Ectodermal cell (in vitro differentiated cells): ENCODE data around the gene FBXO34.
"Not testable (repeated sequence)": the region's sequence is repeated elsewhere in the genome, so short reads cannot be mapped to it uniquely, and the experiment has no call there.

Source experiments
- H3K27ac ChIP-seq: 2 replicates; pipeline ENCODE4 v1.7.0; 2013; ENCODE audit warnings: mild to moderate bottlenecking, low read depth, low read length; ENCODE audit not compliant: insufficient read depth, poor library complexity, severe bottlenecking
- H3K27me3 ChIP-seq: 2 replicates; pipeline ENCODE4 v1.7.0; 2013; ENCODE audit warnings: mild to moderate bottlenecking, low read length; ENCODE audit not compliant: insufficient read depth, control insufficient read depth, poor library complexity, severe bottlenecking
- H3K36me3 ChIP-seq: one replicate; pipeline ENCODE4 v1.7.0; 2013; ENCODE audit warnings: low read length; ENCODE audit not compliant: control insufficient read depth, insufficient read depth
- H3K4me1 ChIP-seq: one replicate; pipeline ENCODE4 v1.7.0; 2013; ENCODE audit warnings: low read length; ENCODE audit not compliant: control insufficient read depth, insufficient read depth
- H3K4me3 ChIP-seq: 2 replicates; pipeline ENCODE4 v1.7.0; 2013; ENCODE audit warnings: low read depth, low read length, control low read depth; ENCODE audit not compliant: insufficient read depth
- H3K9me3 ChIP-seq: 2 replicates; pipeline ENCODE4 v1.7.0; 2013; ENCODE audit warnings: mild to moderate bottlenecking, low read length, moderate library complexity; ENCODE audit not compliant: control insufficient read depth
- WGBS, 2 experiments: methylation state at CpG; one replicate each; pipeline ENCODE4 v1.1.7; 2013; ENCODE audit warnings: missing lambda C conversion rate in 2 of 2; 5-methylcytosine and 5-hydroxymethylcytosine counted together

FBXO34 gene

DNA sequence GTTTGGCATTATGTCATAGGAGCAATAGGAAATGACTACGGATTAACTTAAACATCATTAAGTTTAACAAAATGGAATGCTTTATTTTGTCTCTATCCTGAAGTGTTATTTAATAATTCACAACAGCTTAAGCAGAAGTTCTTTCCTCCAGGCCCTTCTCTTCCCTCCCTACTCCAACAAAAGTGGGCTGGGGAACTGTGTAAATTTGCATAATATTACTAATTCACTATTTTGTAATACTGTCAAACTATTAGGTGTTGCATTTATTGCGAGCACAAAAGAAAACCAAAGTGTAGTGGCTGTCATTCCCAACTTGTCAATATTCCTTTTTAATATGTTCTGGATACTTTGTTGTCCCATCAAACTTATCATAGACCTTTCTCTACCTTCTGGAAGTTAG, 70.6 kb downstream of the FBXO34 start:
- H3K27ac ChIP-seq, result no peak overlapping the region
- 100% methylated on average over 1 of the region's 2 CpGs for WGBS, 2 experiments
- no peaks in the 10 kb centered on the region for H3K36me3 ChIP-seq
- no peaks in the 10 kb centered on the region for H3K4me1 ChIP-seq
- no peaks in the 10 kb centered on the region for H3K9me3 ChIP-seq
- H3K27me3 ChIP-seq, result no peaks in the 10 kb centered on the region
- no peak overlapping the region for H3K4me3 ChIP-seq

DNA sequence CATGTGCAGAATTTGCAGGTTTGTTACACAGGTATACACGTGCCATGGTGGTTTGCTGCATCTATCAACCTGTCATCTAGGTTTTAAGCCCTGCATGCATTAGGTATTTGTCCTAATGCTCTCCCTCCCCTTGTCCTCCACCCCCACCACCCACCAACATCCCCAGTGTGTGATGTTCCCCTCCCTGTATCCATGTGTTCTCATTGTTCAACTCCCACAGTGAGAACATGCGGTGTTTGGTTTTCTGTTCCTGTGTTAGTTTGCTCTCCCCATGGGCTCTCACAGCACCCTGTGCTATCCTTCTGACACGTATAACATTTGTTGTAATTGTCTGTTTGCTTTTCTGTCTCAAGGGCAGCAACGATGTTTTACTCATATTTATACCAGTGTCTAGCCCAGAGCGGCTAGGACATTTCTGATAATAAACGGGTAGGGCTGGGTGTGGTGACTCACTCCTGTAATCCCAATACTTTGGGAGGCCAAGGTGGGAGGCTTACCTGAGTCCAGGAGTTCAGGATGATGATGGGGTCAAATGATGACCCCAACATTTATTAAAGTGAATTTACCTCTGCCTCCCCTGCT, 73.5 kb downstream of the FBXO34 start:
- not testable (repeated sequence) for H3K27me3 ChIP-seq, H3K36me3 ChIP-seq, H3K4me3 ChIP-seq, H3K9me3 ChIP-seq, H3K27ac ChIP-seq, H3K4me1 ChIP-seq
- 80 to 87% methylated on average over 6 of the region's 6 CpGs for WGBS, 2 experiments

- Histone ChIP-seq H3K9me3 (no peaks in the 10 kb centered on the region), H3K27me3 (no peaks in the 10 kb centered on the region), H3K36me3 (no peaks in the 10 kb centered on the region), H3K4me3 (no peak overlapping the region), H3K4me1 (no peaks in the 10 kb centered on the region), H3K27ac (no peak overlapping the region)
- WGBS, 2 experiments, result 92% methylated on average over 1 of the region's 1 CpG; no CpG with 5 or more reads in 1 of the 2 experiments
These were observed 75.8 kb downstream of the FBXO34 start for GRCh38 chr14:55347040-55347439.

DNA sequence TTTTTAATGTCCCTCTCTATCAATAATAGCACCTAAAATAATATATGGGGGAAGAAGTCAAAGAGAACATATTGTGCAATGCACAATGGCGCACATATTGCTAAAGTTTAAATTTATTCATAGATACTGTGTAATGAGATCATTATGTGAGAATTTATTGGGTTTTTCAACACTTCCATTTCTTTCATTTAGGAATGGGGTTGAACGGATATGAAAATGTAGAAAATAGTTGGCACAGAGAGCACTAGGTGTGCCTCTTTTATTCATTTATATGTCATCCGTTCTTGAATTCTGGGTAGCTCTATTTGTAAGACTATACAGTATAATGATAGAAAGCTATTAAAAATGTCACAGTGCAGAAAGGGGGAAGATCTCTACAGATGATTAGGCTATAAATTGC, 76.5 kb downstream of the FBXO34 start:
- Histone ChIP-seq H3K4me3 (no peak overlapping the region), H3K36me3 (no peaks in the 10 kb centered on the region), H3K4me1 (no peaks in the 10 kb centered on the region), H3K27me3 (no peaks in the 10 kb centered on the region), H3K9me3 (no peaks in the 10 kb centered on the region), H3K27ac (no peak overlapping the region)
- 100% methylated on average over 2 to 3 of the region's 3 CpGs for WGBS, 2 experiments

GRCh38 chr14:55348766-55349453, 77.7 kb downstream of the FBXO34 start:
- H3K36me3 ChIP-seq, result no peaks in the 10 kb centered on the region
- no peaks in the 10 kb centered on the region for H3K4me1 ChIP-seq
- 92 to 93% methylated on average over 4 of the region's 4 CpGs for WGBS, 2 experiments
- no peaks in the 10 kb centered on the region for H3K9me3 ChIP-seq
- H3K4me3 ChIP-seq, result no peak overlapping the region
- H3K27me3 ChIP-seq, result no peaks in the 10 kb centered on the region
- no peak overlapping the region for H3K27ac ChIP-seq

GRCh38 chr14:55349565-55349964, 78.3 kb downstream of the FBXO34 start:
- no peaks in the 10 kb centered on the region for H3K9me3 ChIP-seq
- H3K4me1 ChIP-seq, result no peaks in the 10 kb centered on the region
- H3K27ac ChIP-seq, result no peak overlapping the region
- no peaks in the 10 kb centered on the region for H3K36me3 ChIP-seq
- WGBS, 2 experiments, result 90 to 92% methylated on average over 12 of the region's 12 CpGs
- H3K27me3 ChIP-seq, result no peaks in the 10 kb centered on the region
- H3K4me3 ChIP-seq, result no peak overlapping the region

DNA sequence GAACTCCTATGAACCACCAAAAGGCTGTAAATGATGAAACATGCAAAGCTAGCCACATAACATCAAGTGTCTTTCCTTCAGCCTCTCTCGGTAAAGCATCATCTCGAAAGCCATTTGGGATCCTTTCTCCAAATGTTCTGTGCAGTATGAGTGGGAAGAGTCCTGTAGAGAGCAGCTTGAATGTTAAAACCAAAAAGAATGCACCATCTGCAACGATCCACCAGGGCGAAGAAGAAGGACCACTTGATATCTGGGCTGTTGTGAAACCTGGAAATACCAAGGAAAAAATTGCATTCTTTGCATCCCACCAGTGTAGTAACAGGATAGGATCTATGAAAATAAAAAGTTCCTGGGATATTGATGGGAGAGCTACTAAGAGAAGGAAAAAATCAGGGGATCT, 79.2 kb downstream of the FBXO34 start:
- no peaks in the 10 kb centered on the region for H3K27me3 ChIP-seq
- H3K27ac ChIP-seq, result no peak overlapping the region
- H3K4me3 ChIP-seq, result no peak overlapping the region
- H3K9me3 ChIP-seq, result no peaks in the 10 kb centered on the region
- no peaks in the 10 kb centered on the region for H3K36me3 ChIP-seq
- 87 to 96% methylated on average over 4 of the region's 4 CpGs for WGBS, 2 experiments
- H3K4me1 ChIP-seq, result no peaks in the 10 kb centered on the region

DNA sequence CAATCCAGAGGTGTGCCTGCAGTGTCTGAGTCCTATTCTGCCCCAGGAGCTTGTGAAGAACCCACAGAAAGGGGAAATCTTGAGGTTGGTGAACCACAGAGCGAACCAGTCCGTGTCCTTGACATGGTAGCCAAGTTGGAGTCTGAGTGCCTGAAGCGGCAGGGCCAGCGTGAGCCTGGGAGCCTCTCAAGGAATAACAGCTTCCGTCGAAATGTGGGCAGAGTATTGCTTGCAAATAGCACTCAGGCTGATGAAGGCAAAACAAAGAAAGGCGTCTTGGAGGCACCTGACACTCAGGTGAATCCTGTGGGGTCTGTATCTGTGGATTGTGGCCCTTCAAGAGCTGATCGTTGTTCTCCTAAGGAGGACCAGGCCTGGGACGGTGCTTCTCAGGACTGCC, 79.9 kb downstream of the FBXO34 start:
- WGBS, 2 experiments, result 94 to 96% methylated on average over 9 of the region's 9 CpGs
- H3K4me1 ChIP-seq, result no peaks in the 10 kb centered on the region
- H3K27me3 ChIP-seq, result no peaks in the 10 kb centered on the region
- H3K36me3 ChIP-seq, result no peaks in the 10 kb centered on the region
- H3K4me3 ChIP-seq, result no peak overlapping the region
- no peaks in the 10 kb centered on the region for H3K9me3 ChIP-seq
- no peak overlapping the region for H3K27ac ChIP-seq

GRCh38 chr14:55352201-55352600, 81.0 kb downstream of the FBXO34 start:
- Histone ChIP-seq H3K27ac (no peak overlapping the region), H3K9me3 (no peaks in the 10 kb centered on the region)
- WGBS, 2 experiments, result 95 to 97% methylated on average over 9 of the region's 9 CpGs

DNA sequence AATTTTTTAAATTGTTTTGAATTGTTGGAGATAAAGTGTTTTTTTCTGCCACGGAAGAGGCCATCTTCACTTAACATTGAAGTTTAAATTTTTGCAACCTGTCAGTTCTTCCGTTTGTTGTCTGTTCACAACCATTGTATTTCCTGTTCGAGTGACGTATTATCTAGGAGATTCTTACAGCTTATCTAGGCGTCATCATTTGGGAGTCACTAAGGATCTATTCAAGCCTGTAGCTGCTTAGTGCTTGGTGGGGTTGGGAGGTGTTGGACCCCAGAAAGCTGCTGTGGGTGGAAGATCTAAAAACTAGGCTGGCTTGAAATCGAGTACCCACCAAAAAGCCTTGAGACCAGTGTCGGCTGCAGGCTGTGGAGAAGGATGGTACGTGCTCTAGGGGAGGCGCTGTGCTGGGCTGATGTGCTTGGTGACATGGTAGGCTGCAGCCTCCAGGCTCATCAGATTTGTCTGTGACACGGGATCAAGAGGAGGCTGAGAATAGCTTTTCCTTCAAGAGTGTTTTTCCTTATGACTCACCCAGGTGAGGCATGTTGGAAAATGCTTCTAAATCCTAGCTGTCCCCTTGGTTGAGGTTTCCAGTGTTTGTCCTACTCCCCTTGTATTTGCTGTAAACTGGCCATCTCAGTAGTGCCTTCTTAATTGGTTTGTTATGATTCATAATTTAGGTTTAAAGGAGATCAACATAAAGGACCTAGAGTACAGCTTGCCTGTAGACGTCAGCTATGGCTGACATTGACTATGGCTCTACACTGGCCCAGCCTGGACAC, 82.7 kb downstream of the FBXO34 start:
- H3K9me3 ChIP-seq, result no peaks in the 10 kb centered on the region
- H3K4me1 ChIP-seq, result no peaks in the 10 kb centered on the region
- H3K27ac ChIP-seq, result no peak overlapping the region
- 92 to 93% methylated on average over 11 of the region's 11 CpGs for WGBS, 2 experiments
- no peaks in the 10 kb centered on the region for H3K27me3 ChIP-seq
- H3K4me3 ChIP-seq, result no peak overlapping the region
- no peaks in the 10 kb centered on the region for H3K36me3 ChIP-seq

More at GRCh38 chr14:55352201-55352600, 81.0 kb downstream of the FBXO34 start:
- no peaks in the 10 kb centered on the region for H3K36me3 ChIP-seq
- no peaks in the 10 kb centered on the region for H3K27me3 ChIP-seq
- H3K4me1 ChIP-seq, result no peaks in the 10 kb centered on the region
- no peak overlapping the region for H3K4me3 ChIP-seq
